ENCODE data around the gene SELENOO. TPM values are rescaled to one million over a fixed set of nuclear protein-coding genes. Genes with fewer than 3 reads are reported as not detected.

Gene SELENOO
- total and polyA plus RNA-seq, 5 donors = 14.6 to 17.1 (median 15.6) TPM

GRCh38 chr22:50173983-50174355 lies 26.8 kb upstream of the SELENOO start:
- no peak overlapping the region for H3K27ac ChIP-seq (ENCODE audit: low read length)
- peak in 2 of 3 donors; percentile 26 to 35 for DNase-seq
- 90% methylated on average over 6 of the region's 6 CpGs for whole genome bisulfite sequencing
- intact Hi-C loops (cut with DNase I) = no loop called here
- no peaks in the 10 kb centered on the region for H3K9me3 ChIP-seq (ENCODE audit: control insufficient read depth, low read length)
- H3K27me3 ChIP-seq (ENCODE audit: control insufficient read depth, insufficient read depth) = no peaks in the 10 kb centered on the region
- H3K4me3 ChIP-seq (ENCODE audit: low read length) = no peak overlapping the region
- no peak for ATAC-seq
- H3K4me1 ChIP-seq (ENCODE audit: control insufficient read depth, insufficient read depth, low read length) = no peaks in the 10 kb centered on the region

DNA sequence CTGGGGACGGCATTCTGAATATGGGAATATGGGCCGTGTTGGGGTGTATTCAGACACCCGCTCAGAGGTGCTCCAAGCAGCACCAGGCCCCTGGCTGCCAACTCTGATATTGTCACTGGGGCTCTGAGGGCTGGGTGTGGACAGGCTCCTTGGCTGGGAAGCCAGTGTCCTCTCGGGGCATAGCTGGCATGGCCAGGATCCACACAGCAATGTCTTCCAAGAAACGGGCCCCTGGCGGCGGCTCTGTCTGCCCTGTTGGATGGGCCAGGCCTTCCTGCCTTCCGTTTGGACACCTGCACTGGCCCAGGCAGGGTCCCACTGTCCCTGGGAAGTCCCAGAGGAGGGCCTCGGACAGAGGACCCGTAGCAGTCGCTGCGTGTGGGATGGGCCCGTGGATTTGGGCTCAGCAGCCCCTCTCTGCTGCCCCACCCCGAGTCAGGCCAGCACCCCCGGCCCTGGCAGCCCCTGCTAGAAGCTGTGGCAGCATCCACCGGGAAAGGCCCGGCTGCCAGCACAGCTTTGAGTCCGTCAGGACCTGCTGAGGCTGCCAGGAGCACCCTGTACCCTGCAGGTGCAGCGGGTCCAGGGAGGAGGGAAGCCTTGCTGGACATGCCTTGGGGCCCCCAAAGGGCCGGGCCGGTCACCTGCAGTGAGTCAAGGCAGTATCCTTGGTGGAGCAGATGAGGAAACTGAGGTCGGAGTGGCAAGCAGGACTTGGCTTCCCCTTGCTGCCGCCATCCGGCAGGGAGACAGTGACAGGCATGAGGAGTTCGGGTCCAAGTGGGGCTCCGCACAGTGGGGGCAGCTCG lies 26.2 kb upstream of the SELENOO start:
- Histone ChIP-seq H3K27ac (ENCODE audit: low read length) (no peak overlapping the region), H3K27me3 (ENCODE audit: control insufficient read depth, insufficient read depth) (no peaks in the 10 kb centered on the region), H3K9me3 (ENCODE audit: control insufficient read depth, low read length) (no peaks in the 10 kb centered on the region), H3K4me3 (ENCODE audit: low read length) (no peak overlapping the region), H3K4me1 (ENCODE audit: control insufficient read depth, insufficient read depth, low read length) (no peaks in the 10 kb centered on the region)
- 87% methylated on average over 27 of the region's 27 CpGs for WGBS
- peak in 2 of 3 donors; percentile 45 to 53 for DNase-seq
- intact Hi-C loops (cut with DNase I) = no loop called here
- no peak for ATAC-seq

DNA sequence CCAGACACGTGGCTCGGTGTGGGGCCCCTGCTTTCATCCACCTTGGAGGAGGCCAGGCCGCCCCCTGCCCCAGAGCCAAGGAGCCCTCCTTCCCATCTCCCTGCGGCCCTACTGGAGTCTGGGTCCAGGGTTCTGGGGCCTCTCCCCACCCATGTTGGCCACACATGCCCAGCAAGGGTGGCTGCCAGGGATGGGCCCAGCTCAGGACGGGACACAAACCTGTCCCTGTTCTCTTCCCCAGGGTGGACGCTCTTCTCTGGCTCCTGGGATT lies 25.7 kb upstream of the SELENOO start:
- Histone ChIP-seq H3K9me3 (ENCODE audit: control insufficient read depth, low read length) (no peaks in the 10 kb centered on the region), H3K27ac (ENCODE audit: low read length) (no peak overlapping the region), H3K27me3 (ENCODE audit: control insufficient read depth, insufficient read depth) (no peaks in the 10 kb centered on the region), H3K4me3 (ENCODE audit: low read length) (no peak overlapping the region), H3K4me1 (ENCODE audit: control insufficient read depth, insufficient read depth, low read length) (no peaks in the 10 kb centered on the region)
- ATAC-seq = no peak
- WGBS = 87% methylated on average over 6 of the region's 6 CpGs
- intact Hi-C loops (cut with DNase I) = no loop called here
- no peak for DNase-seq

DNA sequence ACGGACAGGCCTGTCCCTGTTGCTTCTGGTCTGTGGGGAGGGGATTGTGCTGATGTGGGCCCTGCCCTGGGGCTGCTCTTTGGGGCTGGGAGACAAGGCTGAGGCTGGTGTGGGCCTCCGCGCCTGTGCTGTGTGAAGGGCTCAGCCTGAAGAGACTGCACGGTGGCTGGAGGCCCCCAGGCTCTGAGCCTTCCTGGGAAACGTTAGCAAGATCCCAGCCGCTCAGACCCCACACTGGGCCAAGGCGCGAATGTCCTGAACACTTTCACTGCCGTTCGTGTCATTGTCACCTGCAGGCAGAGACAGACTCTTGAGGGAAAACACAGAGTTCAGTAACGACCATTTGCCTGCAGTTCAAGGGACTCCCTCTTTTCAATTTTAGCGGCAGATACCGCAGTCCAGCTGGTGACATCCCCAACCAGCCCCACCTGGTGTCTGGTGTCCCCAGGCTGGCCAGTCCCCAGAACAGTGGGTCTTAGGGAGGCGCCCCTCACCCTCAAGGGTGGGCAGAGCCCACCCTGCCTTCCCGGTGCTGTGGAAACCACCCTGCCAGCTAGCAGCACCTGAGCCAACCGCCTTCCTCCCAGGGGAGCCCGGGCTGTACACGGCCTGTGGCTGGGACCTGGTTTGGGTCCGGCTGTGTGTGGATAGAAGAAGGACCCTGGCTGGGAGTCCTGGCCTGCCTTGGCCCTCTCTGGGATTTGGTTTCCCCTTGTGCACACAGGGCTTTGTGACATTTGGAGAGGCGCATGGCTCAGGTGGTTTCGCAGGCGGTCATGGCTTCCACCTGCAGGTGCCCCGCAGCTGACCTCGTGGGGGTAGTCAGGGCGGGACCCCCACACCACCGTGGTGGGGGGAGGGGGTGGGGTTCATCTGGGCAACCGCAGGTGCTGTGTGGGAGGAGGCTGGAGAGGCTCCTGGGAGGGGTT lies 24.6 kb upstream of the SELENOO start:
- intact Hi-C loops (cut with DNase I) = no loop called here
- DNase-seq (peak in 2 of 3 donors; percentile 33 to 36), ATAC-seq (no peak)
- Histone ChIP-seq H3K27ac (ENCODE audit: low read length) (no peak overlapping the region), H3K9me3 (ENCODE audit: control insufficient read depth, low read length) (no peaks in the 10 kb centered on the region), H3K4me1 (ENCODE audit: control insufficient read depth, insufficient read depth, low read length) (no peaks in the 10 kb centered on the region), H3K4me3 (ENCODE audit: low read length) (no peak overlapping the region), H3K27me3 (ENCODE audit: control insufficient read depth, insufficient read depth) (no peaks in the 10 kb centered on the region)
- 74% methylated on average over 27 of the region's 27 CpGs for WGBS

- Histone ChIP-seq H3K27me3 (ENCODE audit: control insufficient read depth, insufficient read depth) (no peaks in the 10 kb centered on the region), H3K9me3 (ENCODE audit: control insufficient read depth, low read length) (no peaks in the 10 kb centered on the region), H3K27ac (ENCODE audit: low read length) (no peak overlapping the region), H3K4me1 (ENCODE audit: control insufficient read depth, insufficient read depth, low read length) (no peaks in the 10 kb centered on the region), H3K4me3 (ENCODE audit: low read length) (no peak overlapping the region)
- 95% methylated on average over 76 of the region's 76 CpGs for WGBS
- ATAC-seq (no peak), DNase-seq (peak in 2 of 3 donors; percentile 43 to 61)
- intact Hi-C loops (cut with DNase I) = no loop called here
Observed at GRCh38 chr22:50176850-50177536, 23.8 kb upstream of the SELENOO start.

DNA sequence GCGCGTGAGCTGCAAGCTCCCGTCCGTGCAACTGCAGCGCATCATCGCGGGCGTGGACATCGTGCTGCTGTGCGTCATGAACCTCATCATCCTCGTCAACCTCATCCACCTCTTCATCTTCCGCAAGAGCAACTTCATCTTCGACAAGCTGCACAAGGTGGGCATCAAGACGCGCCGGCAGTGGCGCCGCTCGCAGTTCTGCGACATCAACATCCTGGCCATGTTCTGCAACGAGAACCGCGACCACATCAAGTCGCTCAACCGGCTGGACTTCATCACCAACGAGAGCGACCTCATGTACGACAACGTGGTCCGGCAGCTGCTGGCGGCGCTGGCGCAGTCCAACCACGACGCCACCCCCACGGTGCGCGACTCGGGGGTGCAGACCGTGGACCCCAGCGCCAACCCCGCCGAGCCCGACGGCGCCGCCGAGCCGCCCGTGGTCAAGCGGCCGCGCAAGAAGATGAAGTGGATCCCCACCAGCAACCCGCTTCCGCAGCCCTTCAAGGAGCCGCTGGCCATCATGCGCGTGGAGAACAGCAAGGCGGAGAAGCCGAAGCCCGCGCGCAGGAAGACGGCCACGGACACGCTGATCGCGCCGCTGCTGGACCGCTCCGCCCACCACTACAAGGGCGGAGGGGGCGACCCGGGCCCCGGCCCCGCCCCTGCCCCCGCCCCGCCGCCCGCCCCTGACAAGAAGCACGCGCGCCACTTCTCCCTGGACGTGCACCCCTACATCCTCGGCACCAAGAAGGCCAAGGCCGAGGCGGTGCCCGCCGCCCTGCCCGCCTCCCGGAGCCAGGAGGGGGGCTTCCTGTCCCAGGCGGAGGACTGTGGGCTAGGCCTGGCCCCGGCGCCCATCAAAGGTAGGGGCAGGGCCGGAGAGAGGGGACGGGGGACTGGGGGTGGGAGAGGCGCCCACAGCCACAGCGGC lies 23.0 kb upstream of the SELENOO start:
- Histone ChIP-seq H3K27ac (ENCODE audit: low read length) (no peak overlapping the region), H3K9me3 (ENCODE audit: control insufficient read depth, low read length) (no peaks in the 10 kb centered on the region), H3K27me3 (ENCODE audit: control insufficient read depth, insufficient read depth) (no peaks in the 10 kb centered on the region), H3K4me1 (ENCODE audit: control insufficient read depth, insufficient read depth, low read length) (no peaks in the 10 kb centered on the region), H3K4me3 (ENCODE audit: low read length) (no peak overlapping the region)
- ATAC-seq (no peak), DNase-seq (peak in 2 of 3 donors; percentile 36 to 59)
- intact Hi-C loops (cut with DNase I) = no loop called here
- WGBS = 59% methylated on average over 98 of the region's 98 CpGs

GRCh38 chr22:50178471-50178864 lies 22.3 kb upstream of the SELENOO start:
- no peaks in the 10 kb centered on the region for H3K9me3 ChIP-seq (ENCODE audit: control insufficient read depth, low read length)
- WGBS = 38% methylated on average over 22 of the region's 22 CpGs
- ATAC-seq (no peak), DNase-seq (peak in 1 of 3 donors; percentile 32)
- H3K27ac ChIP-seq (ENCODE audit: low read length) = no peak overlapping the region
- intact Hi-C loops (cut with DNase I) = no loop called here
- H3K27me3 ChIP-seq (ENCODE audit: control insufficient read depth, insufficient read depth) = no peaks in the 10 kb centered on the region
- H3K4me1 ChIP-seq (ENCODE audit: control insufficient read depth, insufficient read depth, low read length) = no peaks in the 10 kb centered on the region
- no peak overlapping the region for H3K4me3 ChIP-seq (ENCODE audit: low read length)

- WGBS = 79% methylated on average over 64 of the region's 64 CpGs
- Histone ChIP-seq H3K4me3 (ENCODE audit: low read length) (no peak overlapping the region), H3K9me3 (ENCODE audit: control insufficient read depth, low read length) (no peaks in the 10 kb centered on the region), H3K27ac (ENCODE audit: low read length) (no peak overlapping the region), H3K4me1 (ENCODE audit: control insufficient read depth, insufficient read depth, low read length) (peaks cover 2% of the 10 kb centered on the region), H3K27me3 (ENCODE audit: control insufficient read depth, insufficient read depth) (no peaks in the 10 kb centered on the region)
- intact Hi-C loops (cut with DNase I) = no loop called here
- DNase-seq = peak in 2 of 3 donors; percentile 47 to 63
- no peak for ATAC-seq
Observed at GRCh38 chr22:50178871-50179869, 21.6 kb upstream of the SELENOO start.

GRCh38 chr22:50179937-50180726 lies 20.7 kb upstream of the SELENOO start:
- Histone ChIP-seq H3K27me3 (ENCODE audit: control insufficient read depth, insufficient read depth) (no peaks in the 10 kb centered on the region), H3K4me3 (ENCODE audit: low read length) (no peak overlapping the region), H3K27ac (ENCODE audit: low read length) (no peak overlapping the region), H3K4me1 (ENCODE audit: control insufficient read depth, insufficient read depth, low read length) (peaks cover 2% of the 10 kb centered on the region), H3K9me3 (ENCODE audit: control insufficient read depth, low read length) (no peaks in the 10 kb centered on the region)
- WGBS = 79% methylated on average over 39 of the region's 39 CpGs
- ATAC-seq (no peak), DNase-seq (peak in 2 of 3 donors; percentile 48 to 54)
- intact Hi-C loops (cut with DNase I) = no loop called here
